Endodermal cell (in vitro differentiated cells): ENCODE results near the gene E2F6. TPM values are rescaled to one million over a fixed set of nuclear protein-coding genes. Genes with fewer than 3 reads are reported as not detected.

Experiments used
- DNase-seq: peaks from one replicate; pipeline ENCODE4 v3.0.0-alpha.2; 2017
- H3K27ac ChIP-seq: 2 replicates; pipeline ENCODE4 v1.5.1; 2013; ENCODE audit warnings: mild to moderate bottlenecking, low read depth, low read length, moderate library complexity
- H3K27me3 ChIP-seq: 2 replicates; pipeline ENCODE4 v1.6.1; 2013; ENCODE audit warnings: mild to moderate bottlenecking, low read length, moderate library complexity; ENCODE audit not compliant: insufficient read depth, control insufficient read depth, poor library complexity, severe bottlenecking
- H3K36me3 ChIP-seq: 2 replicates; pipeline ENCODE4 v1.7.0; 2013; ENCODE audit warnings: mild to moderate bottlenecking, low read length, moderate library complexity; ENCODE audit not compliant: control insufficient read depth, insufficient read depth
- H3K4me1 ChIP-seq: one replicate; pipeline ENCODE4 v1.7.0; 2013; ENCODE audit warnings: low read length; ENCODE audit not compliant: control insufficient read depth, insufficient read depth
- H3K4me3 ChIP-seq: 2 replicates; pipeline ENCODE4 v1.5.1; 2013; ENCODE audit warnings: mild to moderate bottlenecking, low read length, moderate library complexity
- H3K9ac ChIP-seq: 2 replicates; pipeline ENCODE4 v1.6.1; 2013; ENCODE audit warnings: mild to moderate bottlenecking, low read length, moderate library complexity; ENCODE audit not compliant: poor library complexity, severe bottlenecking; ENCODE audit errors: extremely low read depth
- H3K9me3 ChIP-seq: 2 replicates; pipeline ENCODE4 v1.6.1; 2013; ENCODE audit warnings: mild to moderate bottlenecking, low read length, moderate library complexity; ENCODE audit not compliant: control insufficient read depth
- H3K27ac Mint-ChIP-seq: 2 replicates; pipeline ENCODE4 v1.8.0; 2020; ENCODE audit warnings: mixed read lengths
- H3K27me3 Mint-ChIP-seq: 2 replicates; pipeline ENCODE4 v1.8.0; 2021; ENCODE audit warnings: mild to moderate bottlenecking, mixed read lengths; ENCODE audit not compliant: insufficient read depth
- H3K36me3 Mint-ChIP-seq: 2 replicates; pipeline ENCODE4 v1.8.0; 2020; ENCODE audit warnings: low read depth, mixed read lengths
- H3K4me1 Mint-ChIP-seq: 2 replicates; pipeline ENCODE4 v1.8.0; 2020; ENCODE audit warnings: mixed read lengths
- H3K4me3 Mint-ChIP-seq: 2 replicates; pipeline ENCODE4 v1.8.0; 2020; ENCODE audit warnings: mild to moderate bottlenecking, moderate library complexity, mixed read lengths
- H3K9me3 Mint-ChIP-seq: 2 replicates; pipeline ENCODE4 v1.8.0; 2020; ENCODE audit warnings: mild to moderate bottlenecking, mixed read lengths
- CTCF ChIP-seq: fragments of 200-600 bp; sonication (generic); conservative IDR thresholded peaks from 2 replicates; pipeline ENCODE4 v1.5.0; 2021; ENCODE audit warnings: antibody characterized with exemption, mild to moderate bottlenecking
- WGBS, 2 experiments: methylation state at CpG; one replicate each; pipeline versions ENCODE4 v1.1.5 to v1.1.7; 2013; ENCODE audit warnings: missing lambda C conversion rate in 2 of 2, mixed read lengths in 1 of 2; ENCODE audit not compliant: insufficient coverage in 1 of 2, insufficient read length in 1 of 2; 5-methylcytosine and 5-hydroxymethylcytosine counted together
- total RNA-seq, 2 donors: library from RNA; stranded (reverse); fragmentation: NEBNext Ultra II Directional in 1 of 2; extraction: Animal tissue kit (Norgen Biotek cat#: 25700) in 1 of 2; gene quantifications; 2 replicates in 1 of 2; 3 replicates in 1 of 2; pipeline ENCODE4 v1.2.1, GENCODE V29; 2021

Gene E2F6
- total RNA-seq, 2 donors from 2014 or later: 24.9 to 30.3 TPM

GRCh38 chr2:11507517-11507916 lies 41.6 kb upstream of the E2F6 start:
- no peak overlapping the region for H3K27ac ChIP-seq
- H3K9me3 ChIP-seq: peaks cover 11% of the 10 kb centered on the region
- H3K4me1 ChIP-seq: no peaks in the 10 kb centered on the region
- peaks cover 47% of the 10 kb centered on the region for H3K36me3 ChIP-seq
- no peak overlapping the region for H3K27ac Mint-ChIP-seq
- H3K27me3 Mint-ChIP-seq: no peaks in the 10 kb centered on the region
- 92 to 100% methylated on average over 1 to 2 of the region's 2 CpGs for WGBS, 2 experiments
- peaks cover 8% of the 10 kb centered on the region for H3K9me3 Mint-ChIP-seq
- no peaks in the 10 kb centered on the region for H3K27me3 ChIP-seq
- DNase-seq: no peak
- no peak overlapping the region for H3K9ac ChIP-seq
- TF ChIP-seq CTCF: no peak
- H3K36me3 Mint-ChIP-seq: peaks cover 34% of the 10 kb centered on the region
- H3K4me3 Mint-ChIP-seq: no peak overlapping the region
- H3K4me3 ChIP-seq: no peak overlapping the region
- H3K4me1 Mint-ChIP-seq: peaks cover 15% of the 10 kb centered on the region

GRCh38 chr2:11506611-11506969 lies 40.6 kb upstream of the E2F6 start:
- no peak for TF ChIP-seq CTCF
- Mint-ChIP-seq H3K9me3 (peaks cover 11% of the 10 kb centered on the region), H3K36me3 (peaks cover 35% of the 10 kb centered on the region), H3K27me3 (no peaks in the 10 kb centered on the region), H3K4me3 (no peak overlapping the region), H3K27ac (no peak overlapping the region), H3K4me1 (peaks cover 7% of the 10 kb centered on the region)
- H3K9me3 ChIP-seq: peaks cover 11% of the 10 kb centered on the region
- no peak overlapping the region for H3K27ac ChIP-seq
- 0 to 67% methylated on average over 1 to 3 of the region's 3 CpGs for WGBS, 2 experiments
- H3K4me3 ChIP-seq: no peak overlapping the region
- H3K36me3 ChIP-seq: peaks cover 43% of the 10 kb centered on the region
- no peaks in the 10 kb centered on the region for H3K4me1 ChIP-seq
- DNase-seq: no peak
- no peaks in the 10 kb centered on the region for H3K27me3 ChIP-seq
- H3K9ac ChIP-seq: no peak overlapping the region

GRCh38 chr2:11505652-11506610 lies 40.0 kb upstream of the E2F6 start:
- Mint-ChIP-seq H3K4me1 (peaks cover 3% of the 10 kb centered on the region), H3K27me3 (no peaks in the 10 kb centered on the region), H3K4me3 (no peak overlapping the region), H3K36me3 (peaks cover 35% of the 10 kb centered on the region), H3K9me3 (peaks cover 11% of the 10 kb centered on the region), H3K27ac (no peak overlapping the region)
- H3K9ac ChIP-seq: no peak overlapping the region
- H3K36me3 ChIP-seq: peaks cover 40% of the 10 kb centered on the region
- no peak for TF ChIP-seq CTCF
- no peak overlapping the region for H3K4me3 ChIP-seq
- WGBS, 2 experiments: 96 to 98% methylated on average over 11 of the region's 11 CpGs
- H3K27ac ChIP-seq: no peak overlapping the region
- no peaks in the 10 kb centered on the region for H3K27me3 ChIP-seq
- DNase-seq: no peak
- H3K9me3 ChIP-seq: peaks cover 11% of the 10 kb centered on the region
- no peaks in the 10 kb centered on the region for H3K4me1 ChIP-seq
